Measurements from ENCODE around the gene MFAP2.

DNA sequence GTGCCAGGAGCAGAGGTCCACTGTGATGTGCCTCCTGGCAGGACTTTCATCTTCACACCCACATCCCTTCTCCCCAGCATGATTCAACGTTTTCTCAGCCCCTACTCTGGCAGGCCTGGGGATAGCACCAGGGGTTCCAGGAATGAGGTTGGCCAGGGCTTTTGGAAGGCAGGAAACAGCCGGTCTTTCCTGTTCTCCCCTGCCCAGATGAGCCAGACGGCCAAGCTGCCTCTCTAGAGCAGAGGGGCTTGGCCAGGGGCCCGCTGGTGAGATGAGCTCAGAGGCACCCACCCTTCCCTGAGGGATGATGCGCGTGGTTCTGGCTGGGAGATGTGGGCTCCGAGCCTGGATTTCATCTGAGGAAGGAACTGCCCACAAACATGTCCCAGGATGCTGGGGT, 4.3 kb upstream of the MFAP2 start:
- TF ChIP-seq, protein P1, sequence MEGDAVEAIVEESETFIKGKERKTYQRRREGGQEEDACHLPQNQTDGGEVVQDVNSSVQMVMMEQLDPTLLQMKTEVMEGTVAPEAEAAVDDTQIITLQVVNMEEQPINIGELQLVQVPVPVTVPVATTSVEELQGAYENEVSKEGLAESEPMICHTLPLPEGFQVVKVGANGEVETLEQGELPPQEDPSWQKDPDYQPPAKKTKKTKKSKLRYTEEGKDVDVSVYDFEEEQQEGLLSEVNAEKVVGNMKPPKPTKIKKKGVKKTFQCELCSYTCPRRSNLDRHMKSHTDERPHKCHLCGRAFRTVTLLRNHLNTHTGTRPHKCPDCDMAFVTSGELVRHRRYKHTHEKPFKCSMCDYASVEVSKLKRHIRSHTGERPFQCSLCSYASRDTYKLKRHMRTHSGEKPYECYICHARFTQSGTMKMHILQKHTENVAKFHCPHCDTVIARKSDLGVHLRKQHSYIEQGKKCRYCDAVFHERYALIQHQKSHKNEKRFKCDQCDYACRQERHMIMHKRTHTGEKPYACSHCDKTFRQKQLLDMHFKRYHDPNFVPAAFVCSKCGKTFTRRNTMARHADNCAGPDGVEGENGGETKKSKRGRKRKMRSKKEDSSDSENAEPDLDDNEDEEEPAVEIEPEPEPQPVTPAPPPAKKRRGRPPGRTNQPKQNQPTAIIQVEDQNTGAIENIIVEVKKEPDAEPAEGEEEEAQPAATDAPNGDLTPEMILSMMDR (tag by site-specific recombination; IDR thresholded peaks at IDR 0.05): no peak
- no peak for TF ChIP-seq ZNF354C (tag by site-specific recombination; IDR thresholded peaks at IDR 0.05; ENCODE audit: borderline replicate concordance, low read depth)

All from HEK293 (cell line).